Lower leg skin (tissue), 4 donors: Measurements from ENCODE around the gene HOXB13. TPM values are rescaled to one million over a fixed set of nuclear protein-coding genes. Genes with fewer than 3 reads are reported as not detected.

Source experiments
- DNase-seq, 2 donors: peaks; one replicate each; pipeline ENCODE4 v3.0.0-alpha.2; 2019; ENCODE audit warnings: low spot score in 2 of 2
- H3K4me3 ChIP-seq: fragments of 200-600 bp; sonication (generic); 2 replicates; pipeline ENCODE4 v1.5.1; 2017; ENCODE audit warnings: mild to moderate bottlenecking, low read depth; ENCODE audit not compliant: poor library complexity, severe bottlenecking
- POLR2A ChIP-seq, 2 donors: fragments of 450-650 bp; IDR thresholded peaks; one replicate each; pipeline ENCODE4 v1.6.1; 2016 to 2017; ENCODE audit warnings: antibody characterized with exemption in 2 of 2, mild to moderate bottlenecking in 1 of 2, moderate library complexity in 1 of 2
- WGBS, 2 donors: methylation state at CpG; one replicate each; pipeline ENCODE4 v1.1.5; 2018; 5-methylcytosine and 5-hydroxymethylcytosine counted together
- intact Hi-C: fragments of 100-400 bp; cut with DNase I; formaldehyde crosslinking; loops from one replicate; pipeline ENCODE4 v1.15.0; 2023; ENCODE audit warnings: low total_unique reads
- total RNA-seq, 4 donors: library from RNA; depleted of rRNA; stranded (reverse); fragments of >200 nt; gene quantifications; one replicate each; pipeline ENCODE4 v1.1.0, GENCODE V29; 2016
- TF ChIP-seq, protein P1 (sequence below), 3 donors: fragments of 450-650 bp; IDR thresholded peaks; one replicate each; pipeline ENCODE4 v1.5.1; 2016; ENCODE audit warnings: antibody characterized with exemption in 3 of 3, mild to moderate bottlenecking in 3 of 3, moderate library complexity in 2 of 3

HOXB13 gene
- total RNA-seq, 4 donors from 2014 or later: 0.07 to 0.84 (median 0.08) TPM; not detected in 1

DNA sequence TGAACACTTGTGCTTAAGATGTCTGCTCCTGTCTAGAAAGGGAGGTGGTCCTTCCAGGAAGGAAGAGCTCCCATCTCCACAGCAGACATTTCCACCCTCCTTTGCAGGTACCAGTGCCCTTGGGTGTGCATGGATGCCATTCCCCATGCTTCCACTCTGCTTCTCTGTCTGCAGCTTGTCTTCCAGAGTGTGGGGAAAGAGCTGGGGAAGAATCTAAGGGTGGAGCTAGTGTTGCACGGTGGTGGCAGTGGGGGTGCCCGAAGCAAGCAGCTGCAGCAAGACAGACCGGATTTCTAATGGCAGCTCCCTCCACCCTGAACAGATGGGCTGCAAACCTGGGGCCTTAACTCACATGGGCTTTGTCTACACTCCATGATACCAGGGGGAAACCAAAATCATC lies 22.6 kb upstream of the HOXB13 start:
- intact Hi-C loops: no loop called here
- no peak overlapping the region for H3K4me3 ChIP-seq
- 0 to 4% methylated on average over 3 of the region's 3 CpGs for WGBS, 2 donors
- no peak for TF ChIP-seq POLR2A (IDR thresholded peaks at IDR 0.05)
- TF ChIP-seq, protein P1, sequence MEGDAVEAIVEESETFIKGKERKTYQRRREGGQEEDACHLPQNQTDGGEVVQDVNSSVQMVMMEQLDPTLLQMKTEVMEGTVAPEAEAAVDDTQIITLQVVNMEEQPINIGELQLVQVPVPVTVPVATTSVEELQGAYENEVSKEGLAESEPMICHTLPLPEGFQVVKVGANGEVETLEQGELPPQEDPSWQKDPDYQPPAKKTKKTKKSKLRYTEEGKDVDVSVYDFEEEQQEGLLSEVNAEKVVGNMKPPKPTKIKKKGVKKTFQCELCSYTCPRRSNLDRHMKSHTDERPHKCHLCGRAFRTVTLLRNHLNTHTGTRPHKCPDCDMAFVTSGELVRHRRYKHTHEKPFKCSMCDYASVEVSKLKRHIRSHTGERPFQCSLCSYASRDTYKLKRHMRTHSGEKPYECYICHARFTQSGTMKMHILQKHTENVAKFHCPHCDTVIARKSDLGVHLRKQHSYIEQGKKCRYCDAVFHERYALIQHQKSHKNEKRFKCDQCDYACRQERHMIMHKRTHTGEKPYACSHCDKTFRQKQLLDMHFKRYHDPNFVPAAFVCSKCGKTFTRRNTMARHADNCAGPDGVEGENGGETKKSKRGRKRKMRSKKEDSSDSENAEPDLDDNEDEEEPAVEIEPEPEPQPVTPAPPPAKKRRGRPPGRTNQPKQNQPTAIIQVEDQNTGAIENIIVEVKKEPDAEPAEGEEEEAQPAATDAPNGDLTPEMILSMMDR (IDR thresholded peaks at IDR 0.05): no peak
- no peak for DNase-seq

DNA sequence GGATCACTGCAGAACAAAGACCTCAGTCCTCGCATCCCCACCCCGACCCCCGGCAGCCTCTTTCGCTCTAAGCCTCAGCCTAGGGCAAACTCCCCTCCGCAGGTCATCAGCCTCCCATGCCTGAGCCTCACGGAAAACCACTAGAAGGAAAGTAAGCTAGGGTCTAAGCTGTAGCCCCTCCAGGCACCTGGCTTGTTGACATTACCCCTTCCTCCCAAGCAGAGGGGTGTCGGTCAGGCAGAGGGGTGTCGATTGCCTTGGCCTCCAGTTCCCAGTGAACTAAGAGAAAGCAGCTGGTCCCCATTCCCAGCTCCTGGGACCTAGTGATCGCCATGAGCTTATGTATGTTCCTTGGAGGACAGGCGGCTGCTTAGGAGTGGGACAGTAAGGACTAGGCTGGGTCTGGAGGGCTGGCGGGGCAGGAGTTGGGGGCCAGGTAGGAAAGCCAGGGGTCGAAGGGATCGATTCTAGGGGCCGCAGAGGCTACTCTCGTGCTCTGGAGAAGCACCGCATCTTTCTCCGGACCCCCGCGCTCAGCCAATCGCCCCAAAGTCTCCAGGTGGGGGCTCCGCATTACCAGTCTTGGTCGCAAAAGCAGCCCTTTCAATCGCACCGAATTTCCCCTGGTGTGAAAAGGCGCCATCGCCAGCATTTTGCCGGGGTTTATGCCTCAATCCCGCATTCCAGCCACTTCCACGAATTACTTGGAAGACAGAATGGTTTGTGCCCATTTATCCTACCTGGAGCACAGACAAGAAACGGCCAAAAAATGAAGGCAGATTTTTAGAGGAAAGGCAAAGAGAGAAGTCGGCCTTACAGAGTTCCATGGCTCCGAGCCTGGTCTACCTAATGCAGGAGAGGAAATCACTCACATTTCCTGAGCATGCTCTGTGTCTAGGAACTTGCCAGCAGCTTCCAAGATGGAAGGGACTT lies 21.3 kb upstream of the HOXB13 start:
- WGBS, 2 donors: 13 to 14% methylated on average over 32 of the region's 32 CpGs
- intact Hi-C loops: no loop called here
- no peak overlapping the region for H3K4me3 ChIP-seq
- DNase-seq: no peak
- no peak for TF ChIP-seq POLR2A (IDR thresholded peaks at IDR 0.05)
- TF ChIP-seq, protein P1 (IDR thresholded peaks at IDR 0.05): no peak

DNA sequence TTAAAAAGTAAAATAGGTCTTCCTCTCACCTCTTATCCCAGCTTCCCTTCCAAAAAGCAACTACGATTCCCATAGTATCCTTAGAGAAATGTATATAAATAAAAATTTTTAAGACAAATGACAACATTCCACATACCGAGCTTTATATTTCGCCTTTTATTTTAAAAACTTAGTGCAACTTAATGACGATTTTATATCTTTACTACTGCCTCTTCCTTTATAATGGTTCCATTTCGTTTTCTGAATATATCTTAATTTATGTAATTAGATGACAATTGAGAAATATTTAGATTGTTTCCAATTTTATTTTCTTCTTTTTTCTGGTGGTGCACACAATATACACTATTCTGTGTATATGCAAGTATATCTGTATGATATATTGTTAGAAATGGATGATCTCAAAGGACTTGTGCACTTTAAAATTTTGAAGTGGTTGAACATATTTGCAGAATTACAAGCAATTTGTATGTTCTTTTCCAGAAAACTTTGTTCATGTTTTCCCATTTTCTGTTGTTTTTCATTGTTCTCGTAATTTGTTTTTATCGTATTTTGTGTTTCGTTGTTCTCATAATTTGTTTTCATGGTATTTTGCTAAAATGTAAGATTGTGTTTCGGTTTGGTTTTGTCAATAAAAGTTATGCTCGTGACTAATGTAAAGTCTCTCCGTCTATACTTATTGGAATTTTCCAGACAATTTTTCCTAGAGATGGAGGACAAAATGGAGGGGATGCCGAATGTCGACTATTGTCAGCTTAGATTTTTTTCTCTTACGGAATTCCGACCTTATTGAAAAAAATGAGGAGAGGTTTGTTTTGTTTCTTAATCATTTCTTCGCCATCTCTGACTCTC lies 20.4 kb upstream of the HOXB13 start:
- TF ChIP-seq POLR2A (IDR thresholded peaks at IDR 0.05): no peak
- TF ChIP-seq, protein P1 (IDR thresholded peaks at IDR 0.05): no peak
- 31% methylated on average over 16 of the region's 16 CpGs for WGBS, 2 donors
- no peak for DNase-seq
- intact Hi-C loops: no loop called here
- no peak overlapping the region for H3K4me3 ChIP-seq

DNA sequence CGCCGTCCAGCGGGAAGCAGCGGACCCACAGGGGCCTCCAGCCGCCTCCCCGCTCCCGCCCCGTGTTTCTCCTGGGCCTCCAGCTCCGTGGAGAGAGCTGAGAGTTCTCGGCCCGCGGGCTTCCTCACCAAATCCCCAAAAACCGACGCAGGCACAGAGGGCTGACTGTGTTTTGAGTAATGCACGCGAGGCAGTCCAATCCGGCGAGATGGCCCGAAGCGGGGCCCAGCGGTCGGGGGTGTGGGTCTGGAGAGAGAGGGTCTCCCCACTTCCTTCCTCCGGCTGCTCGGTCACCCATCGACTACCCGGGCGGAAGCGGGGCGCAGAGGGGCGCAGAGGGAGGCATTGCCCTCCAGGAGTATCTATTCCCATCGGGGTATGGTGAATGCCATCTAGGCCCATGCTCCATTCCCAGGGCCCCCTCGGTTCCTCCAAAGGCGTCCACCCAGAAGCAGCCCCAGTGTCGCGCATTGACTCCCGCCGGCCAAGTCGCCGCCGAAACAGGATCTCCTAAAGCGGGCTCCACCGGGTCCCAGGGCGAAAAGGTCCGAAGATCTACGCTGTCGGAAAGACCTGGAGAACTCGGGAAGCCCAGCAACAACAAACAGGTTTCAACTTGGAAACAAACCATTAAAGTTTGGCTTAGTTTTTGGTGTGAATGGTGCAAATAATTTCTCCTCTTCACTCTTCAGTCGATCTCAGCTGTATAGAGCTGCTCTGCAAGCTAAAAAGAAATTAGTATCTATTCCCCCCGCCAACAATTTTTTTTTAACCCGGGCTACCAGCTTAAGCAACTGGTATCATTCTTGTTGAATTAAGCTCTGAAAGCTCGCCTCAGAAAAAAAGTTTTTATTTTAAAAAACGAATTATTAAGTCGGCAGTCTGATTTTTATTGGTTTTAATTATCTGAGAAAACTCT lies 19.2 kb upstream of the HOXB13 start:
- DNase-seq: no peak
- no peak for TF ChIP-seq POLR2A (IDR thresholded peaks at IDR 0.05)
- TF ChIP-seq, protein P1 (IDR thresholded peaks at IDR 0.05): no peak
- intact Hi-C loops: no loop called here
- WGBS, 2 donors: 11 to 12% methylated on average over 44 to 47 of the region's 53 CpGs
- no peak overlapping the region for H3K4me3 ChIP-seq

DNA sequence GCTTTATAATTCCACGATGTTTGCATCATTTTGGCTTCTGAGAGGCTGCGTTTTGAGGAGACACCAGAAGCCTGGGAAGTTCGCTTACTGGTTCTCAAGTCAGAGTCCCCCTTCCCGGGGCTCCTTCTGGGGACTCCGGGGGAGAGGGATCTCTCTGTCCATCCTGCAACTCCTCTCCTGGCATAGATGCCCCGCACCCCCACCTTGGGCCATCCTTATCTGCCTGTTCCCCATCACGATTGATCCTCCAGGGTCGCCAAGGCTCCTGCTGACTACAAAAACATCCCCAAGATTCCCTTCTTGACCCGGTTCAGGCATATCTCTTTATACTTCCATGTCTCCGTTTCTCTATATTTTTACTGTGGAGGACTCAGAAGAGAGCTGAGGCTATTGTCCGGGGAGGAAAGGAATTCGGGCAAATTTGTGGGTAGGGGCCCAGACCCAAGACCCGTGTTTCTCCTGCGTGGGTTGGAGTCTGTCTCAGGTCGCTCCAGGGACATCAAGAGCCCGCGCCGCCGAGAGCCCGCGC lies 18.4 kb upstream of the HOXB13 start:
- no peak for TF ChIP-seq POLR2A (IDR thresholded peaks at IDR 0.05)
- TF ChIP-seq, protein P1 (IDR thresholded peaks at IDR 0.05): no peak
- WGBS, 2 donors: 18 to 20% methylated on average over 12 to 21 of the region's 21 CpGs
- DNase-seq: no peak
- intact Hi-C loops: no loop called here
- no peak overlapping the region for H3K4me3 ChIP-seq
